Psoas muscle (tissue), 8 donors: ENCODE measurements around the gene SRPK2. TPM values are rescaled to one million over a fixed set of nuclear protein-coding genes. Genes with fewer than 3 reads are reported as not detected.

Experiments
- ATAC-seq, 4 donors: fragments of 200-7000 bp; cut with Tn5 transposase; one replicate each; pipeline ENCODE4 v1.9.1; 2020; ENCODE audit warnings: moderate library complexity in 3 of 4, mild to moderate bottlenecking in 2 of 4
- DNase-seq, 2 donors: peaks; one replicate each; pipeline ENCODE4 v3.0.0-alpha.2; 2020
- H3K27ac ChIP-seq: fragments of 200-600 bp; one replicate; pipeline ENCODE4 v1.8.0; 2022
- H3K27me3 ChIP-seq, 3 donors: fragments of 200-600 bp in 1 of 3; one replicate each; pipeline versions ENCODE4 v1.6.1 to v1.8.0; 2013 to 2022; ENCODE audit warnings: low read length in 2 of 3, mild to moderate bottlenecking in 2 of 3, moderate library complexity in 1 of 3; ENCODE audit not compliant: insufficient read depth in 3 of 3
- H3K36me3 ChIP-seq, 2 donors: fragments of 200-600 bp in 1 of 2; one replicate each; pipeline versions ENCODE4 v1.6.1 to v1.8.0; 2013 to 2022; ENCODE audit warnings: low read depth in 1 of 2, mild to moderate bottlenecking in 1 of 2, moderate library complexity in 1 of 2; ENCODE audit not compliant: insufficient read depth in 1 of 2
- H3K4me1 ChIP-seq: fragments of 200-600 bp; one replicate; pipeline ENCODE4 v1.8.0; 2022
- H3K4me3 ChIP-seq: fragments of 200-600 bp; one replicate; pipeline ENCODE4 v1.8.0; 2022; ENCODE audit warnings: mild to moderate bottlenecking
- H3K9me3 ChIP-seq: fragments of 200-600 bp; one replicate; pipeline ENCODE4 v1.8.0; 2022
- WGBS, 3 donors: extraction: QIAGEN DNeasy Blood & Tissue Kit; methylation state at CpG; one replicate each; pipeline versions ENCODE4 v1.1.6 to v1.1.7; 2013; 5-methylcytosine and 5-hydroxymethylcytosine counted together
- intact Hi-C, 2 donors: fragments of 100-400 bp; cut with DNase I; formaldehyde crosslinking; loops; one replicate each; pipeline versions ENCODE4 v1.11.0 to v1.14.2; 2022
- polyA plus RNA-seq, 3 donors: library from polyadenylated mRNA; stranded (reverse); fragments of 200-250 nt; gene quantifications; one replicate each; pipeline ENCODE4 v1.2.3, GENCODE V29; 2013
- total RNA-seq, 4 donors: library from RNA; stranded (reverse); fragmentation: NEBNext Ultra II Directional in 2 of 4; extraction: Animal tissue kit (Norgen Biotek cat#: 25700) in 2 of 4; gene quantifications; one replicate each; pipeline versions ENCODE4 v1.2.1 to v1.2.4, GENCODE V29; 2021 to 2023
- TF ChIP-seq, protein P1 (sequence below): fragments of 200-600 bp; IDR thresholded peaks from one replicate; pipeline ENCODE4 v1.8.0; 2022; ENCODE audit warnings: antibody characterized with exemption
- donor health status: healthy with polysubstance abuse.
- donor health status: DM: no; HTN: no; CAD: no; lungs with moderate emphysema.
- donor health status: Bipolar disorder and iron deficiency.
- donor health status: healthy.
- donor health status: DM: yes; HTN: yes; CAD: no.
- donor health status: DM: no; HTN: no; CAD: no.
- donor health status: DM: no; HTN: no; CAD: no.
- donor health status: DM: yes; HTN: yes; CAD: no.

The SRPK2 gene
- total and polyA plus RNA-seq, 7 donors, result 12.7 to 51.3 (median 33.2) TPM

DNA sequence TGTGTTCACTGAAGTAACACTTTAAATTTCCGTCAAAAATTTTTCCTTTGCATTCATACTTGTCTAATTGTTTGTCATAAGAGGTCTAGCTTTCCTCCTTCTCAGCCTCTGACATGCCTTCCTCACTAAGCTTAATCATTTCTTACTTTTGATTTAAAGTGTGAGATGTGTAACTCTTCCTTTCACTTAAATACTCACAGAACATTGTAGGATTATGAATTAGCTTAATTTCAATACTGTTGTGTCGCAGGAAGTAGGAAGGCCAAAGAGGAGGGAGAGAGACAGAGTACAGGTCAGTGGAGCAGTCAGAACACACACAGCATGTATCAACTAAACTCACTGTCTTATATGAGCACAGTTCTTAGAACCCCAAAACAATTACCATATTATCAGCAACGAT lies 99.0 kb downstream of the SRPK2 start:
- H3K27me3 ChIP-seq, result no peaks in the 10 kb centered on the region
- H3K36me3 ChIP-seq, result no peaks in the 10 kb centered on the region
- DNase-seq (no peak), ATAC-seq (no peak)
- TF ChIP-seq, protein P1, sequence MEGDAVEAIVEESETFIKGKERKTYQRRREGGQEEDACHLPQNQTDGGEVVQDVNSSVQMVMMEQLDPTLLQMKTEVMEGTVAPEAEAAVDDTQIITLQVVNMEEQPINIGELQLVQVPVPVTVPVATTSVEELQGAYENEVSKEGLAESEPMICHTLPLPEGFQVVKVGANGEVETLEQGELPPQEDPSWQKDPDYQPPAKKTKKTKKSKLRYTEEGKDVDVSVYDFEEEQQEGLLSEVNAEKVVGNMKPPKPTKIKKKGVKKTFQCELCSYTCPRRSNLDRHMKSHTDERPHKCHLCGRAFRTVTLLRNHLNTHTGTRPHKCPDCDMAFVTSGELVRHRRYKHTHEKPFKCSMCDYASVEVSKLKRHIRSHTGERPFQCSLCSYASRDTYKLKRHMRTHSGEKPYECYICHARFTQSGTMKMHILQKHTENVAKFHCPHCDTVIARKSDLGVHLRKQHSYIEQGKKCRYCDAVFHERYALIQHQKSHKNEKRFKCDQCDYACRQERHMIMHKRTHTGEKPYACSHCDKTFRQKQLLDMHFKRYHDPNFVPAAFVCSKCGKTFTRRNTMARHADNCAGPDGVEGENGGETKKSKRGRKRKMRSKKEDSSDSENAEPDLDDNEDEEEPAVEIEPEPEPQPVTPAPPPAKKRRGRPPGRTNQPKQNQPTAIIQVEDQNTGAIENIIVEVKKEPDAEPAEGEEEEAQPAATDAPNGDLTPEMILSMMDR, result no peak
- no peaks in the 10 kb centered on the region for H3K9me3 ChIP-seq
- peaks cover 5% of the 10 kb centered on the region for H3K4me1 ChIP-seq
- no peak overlapping the region for H3K27ac ChIP-seq
- 93 to 94% (median 93%) methylated on average over 3 of the region's 3 CpGs for WGBS, 3 donors
- no peak overlapping the region for H3K4me3 ChIP-seq
- intact Hi-C loops, result no loop called here

DNA sequence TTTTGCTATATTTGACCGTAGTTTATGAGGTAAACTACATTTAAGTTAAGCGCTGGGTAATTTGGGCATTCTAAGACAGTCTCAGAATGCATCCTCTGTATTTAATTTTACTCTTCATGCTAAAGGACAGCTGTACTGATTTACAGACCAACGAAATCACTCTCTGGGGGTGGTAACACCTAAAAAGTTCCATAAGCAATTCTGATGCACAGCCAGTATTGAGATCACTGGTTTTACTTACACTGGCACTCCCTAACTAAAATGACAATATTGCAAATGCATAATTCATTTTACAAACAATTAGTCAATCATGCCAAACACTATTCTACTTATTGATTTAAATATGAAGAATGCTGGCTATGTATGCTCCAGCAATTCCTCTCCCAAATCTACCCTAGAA lies 102.3 kb downstream of the SRPK2 start:
- 81 to 88% (median 82%) methylated on average over 3 of the region's 3 CpGs for WGBS, 3 donors
- no peaks in the 10 kb centered on the region for H3K36me3 ChIP-seq
- intact Hi-C loops, result no loop called here
- no peak overlapping the region for H3K4me3 ChIP-seq
- H3K27ac ChIP-seq, result no peak overlapping the region
- no peaks in the 10 kb centered on the region for H3K27me3 ChIP-seq
- H3K9me3 ChIP-seq, result no peaks in the 10 kb centered on the region
- H3K4me1 ChIP-seq, result peaks cover 13% of the 10 kb centered on the region
- DNase-seq (no peak), ATAC-seq (no peak)
- TF ChIP-seq, protein P1, result no peak

DNA sequence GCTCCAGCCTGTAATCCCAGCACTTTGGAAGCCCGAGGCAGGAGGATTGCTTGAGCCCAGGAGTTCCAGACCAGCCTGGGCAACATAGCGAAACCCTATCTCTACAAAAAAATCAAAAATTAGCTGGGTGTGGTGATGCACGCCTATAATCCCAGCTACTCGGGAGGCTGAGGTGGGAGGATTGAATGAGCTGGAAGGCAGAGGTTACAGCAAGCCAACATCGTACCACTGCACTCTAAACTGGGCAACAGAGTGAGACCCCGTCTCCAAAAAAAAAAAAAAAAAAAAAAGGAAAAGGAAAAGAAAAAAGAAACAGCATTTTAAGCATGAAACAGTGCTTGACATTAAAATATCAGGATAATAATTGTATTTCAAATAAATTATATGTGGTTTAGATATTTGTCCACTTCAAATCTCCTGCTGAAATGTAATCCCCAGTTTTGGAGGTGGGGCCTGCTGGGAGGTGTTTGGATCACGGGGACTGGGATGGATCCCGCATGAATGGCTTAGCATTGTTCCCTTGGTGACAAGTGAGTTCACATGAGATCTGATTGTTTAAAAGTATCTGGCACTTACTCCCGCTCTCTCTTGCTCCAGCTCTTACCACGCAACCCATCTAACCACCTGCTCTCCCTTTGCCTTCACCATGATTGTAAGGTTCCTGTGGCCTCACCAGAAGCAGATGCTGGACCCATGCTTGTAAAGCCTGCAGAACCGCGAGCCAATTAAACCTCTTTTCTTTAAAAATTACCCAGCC lies 103.4 kb downstream of the SRPK2 start:
- H3K4me3 ChIP-seq, result no peak overlapping the region
- no peak for ATAC-seq
- no peak overlapping the region for H3K27ac ChIP-seq
- H3K9me3 ChIP-seq, result no peaks in the 10 kb centered on the region
- no peak for DNase-seq
- H3K4me1 ChIP-seq, result peaks cover 13% of the 10 kb centered on the region
- TF ChIP-seq, protein P1, result no peak
- no peaks in the 10 kb centered on the region for H3K36me3 ChIP-seq
- intact Hi-C loops, result no loop called here
- H3K27me3 ChIP-seq, result no peaks in the 10 kb centered on the region
- WGBS, 3 donors, result 86 to 92% (median 87%) methylated on average over 12 of the region's 12 CpGs

DNA sequence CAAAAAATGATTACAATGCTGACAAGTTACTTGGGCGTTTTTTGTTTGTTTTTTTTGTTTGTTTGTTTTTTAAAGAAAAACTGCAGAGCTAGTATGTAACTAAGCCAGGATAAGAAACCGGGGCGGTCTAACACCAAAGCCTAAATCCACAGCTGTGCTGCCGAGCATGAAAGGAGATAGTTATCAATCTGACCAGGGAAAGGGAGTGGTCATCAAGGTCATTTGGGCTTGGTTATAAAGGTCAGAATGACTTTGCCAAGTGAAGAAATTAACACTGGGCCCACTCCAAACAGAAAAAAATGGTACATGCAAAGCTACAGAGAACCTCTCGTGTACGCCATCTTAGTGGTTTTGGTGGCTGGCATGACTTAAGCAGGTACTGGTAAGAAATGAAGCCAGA lies 104.7 kb downstream of the SRPK2 start:
- peaks cover 18% of the 10 kb centered on the region for H3K4me1 ChIP-seq
- H3K4me3 ChIP-seq, result no peak overlapping the region
- H3K27ac ChIP-seq, result no peak overlapping the region
- H3K27me3 ChIP-seq, result no peaks in the 10 kb centered on the region
- DNase-seq (no peak), ATAC-seq (no peak)
- intact Hi-C loops, result no loop called here
- WGBS, 3 donors, result 74 to 83% (median 76%) methylated on average over 6 of the region's 6 CpGs
- no peaks in the 10 kb centered on the region for H3K36me3 ChIP-seq
- no peaks in the 10 kb centered on the region for H3K9me3 ChIP-seq
- TF ChIP-seq, protein P1, result no peak

DNA sequence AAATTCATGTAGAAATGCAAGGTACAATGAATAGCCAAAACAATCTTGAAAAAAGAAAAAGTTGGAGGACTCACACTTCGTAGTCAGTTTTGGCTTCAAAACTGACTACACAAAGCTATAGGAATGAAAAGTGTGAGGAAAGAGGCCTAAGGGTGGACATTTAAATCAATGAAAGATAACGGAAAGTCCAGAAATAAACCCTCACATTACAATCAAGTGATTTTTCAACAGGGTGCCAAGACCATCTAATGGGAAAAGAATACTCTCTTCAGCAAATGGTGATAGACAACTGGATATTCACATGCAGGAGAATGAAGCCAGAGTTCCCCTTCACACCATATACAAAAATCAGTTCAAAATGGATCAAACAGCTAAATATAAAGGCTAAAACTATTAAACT lies 106.8 kb downstream of the SRPK2 start:
- WGBS, 3 donors, result 77 to 92% (median 86%) methylated on average over 2 of the region's 2 CpGs
- no peak overlapping the region for H3K27ac ChIP-seq
- no peak for DNase-seq
- no peak for ATAC-seq
- H3K27me3 ChIP-seq, result no peaks in the 10 kb centered on the region
- H3K36me3 ChIP-seq, result no peaks in the 10 kb centered on the region
- no peak overlapping the region for H3K4me3 ChIP-seq
- intact Hi-C loops, result no loop called here
- H3K9me3 ChIP-seq, result no peaks in the 10 kb centered on the region
- peaks cover 18% of the 10 kb centered on the region for H3K4me1 ChIP-seq
- TF ChIP-seq, protein P1, result no peak
